Measurements from ENCODE around the gene AFTPH.
A peak's percentile ranks its signal among the peaks of the same experiment; 100 is the strongest.

AFTPH gene

DNA sequence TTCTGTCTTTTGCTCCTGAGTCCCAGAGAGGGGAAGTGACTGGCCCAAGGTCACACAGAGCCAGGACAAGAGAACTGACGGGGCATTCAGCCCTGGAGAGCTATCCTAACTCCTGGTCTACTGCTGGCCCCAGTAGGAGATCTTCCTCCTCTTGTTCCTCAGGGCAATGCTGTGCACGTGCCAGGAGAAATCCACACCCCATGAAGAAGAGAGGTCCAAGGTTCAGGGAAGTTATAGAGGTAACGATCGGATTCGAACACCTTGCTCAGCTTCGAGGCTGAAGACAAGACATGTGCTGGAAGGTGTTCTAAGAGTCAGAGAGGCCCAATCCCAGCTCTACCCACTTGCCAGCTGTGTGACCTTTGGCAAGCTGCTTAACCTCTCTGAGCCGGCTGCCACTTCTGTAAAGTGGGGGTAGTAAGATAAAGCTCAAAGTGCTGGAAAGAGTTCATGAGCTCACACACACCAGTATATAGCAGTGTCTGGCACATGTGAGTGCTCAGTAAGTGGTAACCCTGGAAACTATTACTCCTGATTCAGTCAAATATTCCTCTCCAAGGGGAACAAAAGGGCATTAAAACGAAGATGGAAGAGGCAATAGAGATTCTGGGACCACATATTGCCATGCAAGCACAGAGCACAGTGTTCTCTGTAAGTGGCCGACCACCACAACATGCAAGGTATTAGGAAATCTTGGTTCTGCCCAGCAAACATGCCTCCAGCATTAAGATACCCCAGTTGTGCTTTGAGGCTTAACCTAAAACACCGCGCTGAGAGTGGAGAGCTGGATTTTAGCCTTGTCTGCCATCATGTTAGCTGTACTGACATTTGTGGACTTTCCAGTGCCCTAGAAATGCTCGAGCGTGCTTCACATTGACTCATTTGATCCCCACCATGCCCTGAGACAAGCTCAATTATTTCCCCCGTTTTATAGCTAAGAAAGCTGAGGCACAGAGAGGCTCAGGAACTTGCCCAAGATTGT is 104.0 kb downstream of the AFTPH start:
- Mint-ChIP-seq H3K36me3 (ENCODE audit: low read depth) (peaks cover 14% of the 10 kb centered on the region), H3K4me1 (ENCODE audit: low read depth) (peaks cover 3% of the 10 kb centered on the region), H3K27me3 (ENCODE audit: low read depth) (no peaks in the 10 kb centered on the region), H3K9me3 (no peaks in the 10 kb centered on the region), H3K27ac (peak overlapping the region; percentile 11), H3K4me3 (no peak overlapping the region)

DNA sequence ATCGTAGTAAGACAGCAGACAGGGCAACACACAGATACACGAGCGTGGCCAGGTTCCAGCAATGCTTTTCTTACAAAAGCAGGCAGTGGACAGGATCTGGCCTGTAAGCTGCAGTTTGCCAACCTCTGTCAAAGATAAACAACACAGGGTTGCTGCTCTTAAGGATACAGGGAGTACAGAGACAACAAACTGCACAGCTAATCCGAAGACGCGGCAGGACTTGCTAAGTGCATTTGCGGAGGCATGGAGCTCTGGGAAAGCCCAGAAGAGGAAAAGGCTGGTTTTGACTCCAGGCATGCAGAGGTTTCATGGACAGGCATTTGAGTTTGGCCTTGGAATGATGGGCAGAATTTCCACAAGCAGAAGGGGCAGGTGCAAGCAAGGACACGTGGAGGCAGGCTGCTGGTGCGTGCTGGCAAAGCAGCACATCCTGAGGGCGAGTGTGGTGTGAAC is 105.2 kb downstream of the AFTPH start:
- no peaks in the 10 kb centered on the region for H3K27me3 Mint-ChIP-seq (ENCODE audit: low read depth)
- H3K27ac Mint-ChIP-seq: no peak overlapping the region
- H3K9me3 Mint-ChIP-seq: no peaks in the 10 kb centered on the region
- H3K4me3 Mint-ChIP-seq: no peak overlapping the region
- H3K36me3 Mint-ChIP-seq (ENCODE audit: low read depth): peaks cover 22% of the 10 kb centered on the region
- H3K4me1 Mint-ChIP-seq (ENCODE audit: low read depth): peaks cover 3% of the 10 kb centered on the region

DNA sequence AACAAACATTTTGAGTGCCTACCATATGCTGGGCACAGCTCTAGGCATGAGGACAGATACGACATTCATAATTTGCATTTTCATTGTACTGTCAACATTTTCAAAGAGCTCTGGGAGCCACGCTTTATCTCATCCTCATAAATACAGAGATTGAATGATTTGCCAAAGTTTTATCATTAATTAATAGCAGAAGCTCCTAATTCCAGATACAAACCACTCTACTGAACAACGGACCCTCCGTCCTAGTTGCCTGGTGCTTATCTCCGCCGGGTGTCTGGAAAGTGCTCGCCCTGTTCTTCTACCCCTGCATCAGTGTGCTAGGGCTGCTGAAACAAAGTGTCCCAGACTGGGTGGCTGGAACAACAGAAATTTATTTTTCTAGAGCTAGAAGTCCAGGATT is 105.7 kb downstream of the AFTPH start:
- no peak overlapping the region for H3K27ac Mint-ChIP-seq
- no peaks in the 10 kb centered on the region for H3K9me3 Mint-ChIP-seq
- H3K4me1 Mint-ChIP-seq (ENCODE audit: low read depth): peaks cover 3% of the 10 kb centered on the region
- no peak overlapping the region for H3K4me3 Mint-ChIP-seq
- H3K27me3 Mint-ChIP-seq (ENCODE audit: low read depth): no peaks in the 10 kb centered on the region
- peaks cover 25% of the 10 kb centered on the region for H3K36me3 Mint-ChIP-seq (ENCODE audit: low read depth)

DNA sequence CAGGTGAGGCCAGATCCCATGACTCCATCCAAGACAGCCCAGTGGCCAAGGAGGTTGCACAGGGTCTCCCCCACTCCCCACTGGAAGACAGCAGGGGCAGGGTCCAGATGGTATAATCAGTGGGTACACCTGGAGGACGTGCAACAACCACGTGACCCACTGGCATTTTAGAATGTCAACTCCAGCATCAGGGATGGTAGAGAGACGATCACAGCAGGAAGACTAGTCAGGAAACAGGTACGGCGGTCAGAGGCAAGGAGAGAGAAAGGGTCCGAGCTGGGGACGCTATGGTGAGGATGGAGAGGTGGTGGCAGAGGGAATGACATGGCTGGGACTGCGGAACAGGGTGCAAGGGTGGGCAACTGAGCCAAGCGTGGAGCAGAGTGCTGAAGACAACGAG is 106.6 kb downstream of the AFTPH start:
- Mint-ChIP-seq H3K27me3 (ENCODE audit: low read depth) (no peaks in the 10 kb centered on the region), H3K4me3 (no peak overlapping the region), H3K4me1 (ENCODE audit: low read depth) (peaks cover 5% of the 10 kb centered on the region), H3K27ac (no peak overlapping the region), H3K36me3 (ENCODE audit: low read depth) (peaks cover 28% of the 10 kb centered on the region), H3K9me3 (no peaks in the 10 kb centered on the region)

DNA sequence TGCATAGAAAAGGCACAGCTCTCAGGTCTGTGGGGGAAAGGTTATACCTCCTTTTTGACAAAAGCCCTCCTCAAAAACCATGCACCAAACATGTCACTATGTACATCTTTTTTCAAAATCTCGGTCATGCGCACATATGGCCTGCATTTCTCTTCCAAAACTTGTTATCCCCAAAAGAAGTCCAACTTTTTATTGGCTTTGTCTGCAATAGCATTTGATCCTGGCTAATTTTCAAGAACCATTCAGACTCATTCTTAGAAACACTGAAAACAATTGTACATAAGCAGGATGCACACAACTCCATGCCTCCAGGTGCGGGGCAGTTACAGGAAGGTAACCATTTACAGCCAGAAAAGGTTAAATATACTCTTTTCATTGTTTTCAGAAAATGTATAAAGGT is 107.6 kb downstream of the AFTPH start:
- peaks cover 8% of the 10 kb centered on the region for H3K4me1 Mint-ChIP-seq (ENCODE audit: low read depth)
- no peaks in the 10 kb centered on the region for H3K9me3 Mint-ChIP-seq
- H3K27ac Mint-ChIP-seq: no peak overlapping the region
- H3K36me3 Mint-ChIP-seq (ENCODE audit: low read depth): peaks cover 34% of the 10 kb centered on the region
- H3K4me3 Mint-ChIP-seq: no peak overlapping the region
- no peaks in the 10 kb centered on the region for H3K27me3 Mint-ChIP-seq (ENCODE audit: low read depth)

DNA sequence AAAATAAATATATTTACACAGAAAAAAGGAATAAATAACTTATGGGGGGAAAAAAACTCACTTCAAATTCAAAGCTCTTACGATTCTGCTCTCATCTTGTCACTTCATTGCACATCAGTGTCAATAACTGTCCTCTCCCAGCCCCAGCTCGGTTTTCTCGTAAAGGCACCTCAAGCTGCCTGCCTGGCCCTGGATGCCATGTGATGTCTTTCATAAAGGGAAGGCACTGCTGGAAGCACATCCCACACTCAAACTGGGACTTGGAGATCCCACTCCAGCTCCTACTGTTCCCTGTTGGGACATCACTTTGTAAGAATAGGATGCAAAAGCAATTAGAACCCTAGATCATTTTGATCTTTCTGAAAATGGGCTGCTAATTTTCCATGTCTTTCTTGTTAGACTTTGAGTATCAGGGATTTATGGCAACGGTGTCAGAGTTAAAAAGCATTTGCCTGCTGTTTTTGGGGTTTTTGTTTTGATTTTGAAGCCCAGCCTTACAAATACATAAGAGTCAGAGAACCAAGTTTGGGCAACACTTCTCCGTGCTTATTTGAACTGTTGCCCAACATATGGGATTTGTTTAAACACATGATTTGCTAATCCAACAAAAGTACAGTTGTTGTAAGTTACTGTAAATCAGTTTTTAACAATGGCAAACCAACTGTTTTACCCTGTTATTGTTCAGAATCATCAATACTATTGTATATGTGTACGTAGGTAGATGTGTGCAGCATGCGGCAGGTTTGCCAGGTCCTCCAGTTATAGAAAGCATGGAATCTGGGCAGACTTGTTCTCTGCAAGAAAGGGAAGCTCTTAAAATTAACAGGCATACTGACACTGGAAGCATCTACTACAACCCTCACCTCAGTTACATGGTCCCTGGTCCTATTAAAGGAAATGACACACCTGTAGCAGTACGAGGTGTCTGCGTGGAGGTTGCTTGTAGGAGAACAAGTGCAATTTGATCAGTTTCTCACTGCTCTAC is 109.0 kb downstream of the AFTPH start:
- Mint-ChIP-seq H3K27ac (no peak overlapping the region), H3K27me3 (ENCODE audit: low read depth) (no peaks in the 10 kb centered on the region), H3K4me1 (ENCODE audit: low read depth) (peaks cover 20% of the 10 kb centered on the region), H3K9me3 (no peaks in the 10 kb centered on the region), H3K36me3 (ENCODE audit: low read depth) (peaks cover 38% of the 10 kb centered on the region), H3K4me3 (no peak overlapping the region)

DNA sequence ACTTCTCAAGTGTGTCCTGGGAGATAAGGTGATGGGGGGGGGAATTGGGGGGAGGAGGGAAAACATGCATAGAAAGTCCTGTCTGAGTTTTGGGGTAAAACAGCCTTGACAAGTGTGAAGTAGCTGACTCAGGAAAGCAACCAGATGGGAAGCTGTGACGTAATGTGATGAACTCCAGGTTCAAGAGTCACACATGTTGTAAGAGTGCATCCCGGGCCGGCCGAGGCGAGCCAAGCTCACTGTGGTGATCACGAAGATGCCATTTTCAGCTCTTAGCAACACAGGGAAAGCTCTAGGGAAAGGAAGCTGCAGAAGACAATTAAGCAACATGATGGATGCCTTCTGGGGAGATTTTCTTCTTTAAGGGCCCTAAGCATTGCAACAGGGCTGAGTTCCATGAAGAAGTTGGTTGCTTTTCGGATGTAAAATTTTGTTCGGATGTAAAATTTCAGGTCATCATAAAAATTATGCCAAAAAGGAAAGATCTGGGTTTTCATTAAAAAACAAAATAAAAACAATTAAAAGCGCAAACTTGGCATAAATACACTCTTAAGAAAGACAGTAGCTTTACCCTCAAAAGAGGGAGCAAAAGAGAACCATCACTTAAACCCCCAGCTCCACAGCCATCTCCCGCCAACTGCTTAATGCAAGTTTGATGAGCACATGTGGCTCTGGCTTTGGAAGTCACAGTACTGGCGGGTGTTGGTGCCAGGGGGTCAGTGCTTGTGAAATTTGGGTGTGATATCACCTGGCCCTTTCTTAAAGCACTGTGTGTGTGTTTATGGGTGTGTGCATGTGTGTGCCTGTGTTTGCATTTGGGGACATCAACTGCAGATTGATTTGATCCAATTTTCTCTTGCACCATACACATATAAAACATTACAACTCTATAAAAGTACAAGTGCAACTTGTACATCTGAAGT is 110.5 kb downstream of the AFTPH start:
- Mint-ChIP-seq H3K4me1 (ENCODE audit: low read depth) (peaks cover 30% of the 10 kb centered on the region), H3K4me3 (no peak overlapping the region), H3K27me3 (ENCODE audit: low read depth) (no peaks in the 10 kb centered on the region), H3K36me3 (ENCODE audit: low read depth) (peaks cover 38% of the 10 kb centered on the region), H3K27ac (no peak overlapping the region), H3K9me3 (no peaks in the 10 kb centered on the region)

DNA sequence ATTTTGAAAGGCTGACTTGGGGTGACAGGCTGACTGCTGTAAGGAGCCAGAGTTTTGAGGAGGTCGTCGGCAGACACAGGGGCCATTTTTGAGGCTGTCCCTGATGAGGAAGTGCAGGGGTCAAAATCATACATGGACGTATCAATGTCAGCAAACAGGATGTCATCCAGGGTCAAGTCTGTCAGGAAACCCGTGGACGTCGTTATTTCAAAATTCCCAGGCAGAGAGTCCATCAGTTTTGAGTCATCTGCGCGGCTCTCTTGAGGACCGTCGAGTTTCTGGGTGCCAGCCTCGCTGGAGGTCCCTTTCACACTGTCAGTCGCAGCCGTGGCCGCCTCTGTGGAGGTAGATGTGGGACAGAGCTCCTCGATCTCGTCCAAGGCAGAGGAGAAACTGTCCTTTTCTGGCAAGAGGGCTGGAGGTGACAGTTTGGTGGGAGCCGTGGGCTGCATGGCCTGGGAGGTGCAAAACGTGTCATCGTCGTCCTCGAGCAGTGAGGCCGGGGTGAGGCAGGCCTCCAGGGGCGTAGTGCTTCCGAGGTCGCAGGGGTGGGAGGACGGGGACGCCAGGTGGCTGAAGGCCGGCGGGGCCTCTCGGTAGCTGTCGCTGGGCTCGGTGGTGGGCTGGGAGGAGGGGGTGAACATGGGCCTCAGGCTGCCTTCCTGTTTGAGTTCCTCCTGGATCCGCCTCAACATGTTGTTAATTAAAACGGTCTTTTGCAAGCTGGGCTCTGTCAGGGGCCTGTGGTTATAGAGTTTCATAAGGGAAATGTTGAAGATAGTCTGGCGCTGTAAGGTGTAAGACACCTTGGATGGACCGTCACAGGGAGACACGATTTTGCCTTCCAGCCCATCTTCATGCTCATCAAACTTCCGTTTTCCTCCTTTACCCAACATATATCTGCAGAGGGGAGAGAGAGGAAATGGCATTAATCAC is 112.1 kb downstream of the AFTPH start:
- Mint-ChIP-seq H3K36me3 (ENCODE audit: low read depth) (peaks cover 31% of the 10 kb centered on the region), H3K9me3 (no peaks in the 10 kb centered on the region), H3K27me3 (ENCODE audit: low read depth) (no peaks in the 10 kb centered on the region), H3K4me3 (peak overlapping the region; percentile 52), H3K27ac (peak overlapping the region; percentile 80), H3K4me1 (ENCODE audit: low read depth) (peaks cover 42% of the 10 kb centered on the region)

DNA sequence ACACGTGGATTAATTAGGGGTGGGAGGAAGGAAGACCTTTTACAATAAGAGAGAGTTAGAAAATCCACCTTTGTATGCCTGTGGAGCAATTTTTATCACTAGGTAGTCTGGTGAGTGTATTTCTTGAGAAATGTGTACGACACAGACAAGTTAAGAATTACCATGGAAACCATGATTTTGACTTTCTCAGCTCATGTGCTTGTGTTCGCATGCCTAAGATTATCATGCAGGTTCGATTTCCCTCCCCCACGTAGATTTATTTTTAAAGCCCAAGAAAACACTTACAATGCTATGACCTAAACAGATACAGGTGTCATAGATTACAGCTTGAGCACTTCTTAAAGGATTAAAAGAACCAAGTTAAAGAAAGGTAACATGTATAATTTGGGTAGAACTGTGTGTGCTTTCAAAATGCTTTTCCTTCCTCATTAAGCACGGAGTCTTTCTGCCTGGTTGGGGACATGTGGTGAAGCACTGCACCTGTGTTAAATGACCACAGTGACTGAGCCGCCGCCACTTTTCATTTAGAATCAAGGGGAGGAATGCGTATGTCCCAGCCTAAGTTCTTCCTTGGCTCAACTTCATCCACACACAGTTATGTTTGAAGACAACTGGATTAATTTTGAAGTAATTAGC is 113.0 kb downstream of the AFTPH start:
- H3K27me3 Mint-ChIP-seq (ENCODE audit: low read depth): no peaks in the 10 kb centered on the region
- peaks cover 32% of the 10 kb centered on the region for H3K36me3 Mint-ChIP-seq (ENCODE audit: low read depth)
- H3K4me3 Mint-ChIP-seq: peak overlapping the region; percentile 52
- no peaks in the 10 kb centered on the region for H3K9me3 Mint-ChIP-seq
- peak overlapping the region; percentile 80 for H3K27ac Mint-ChIP-seq
- H3K4me1 Mint-ChIP-seq (ENCODE audit: low read depth): peaks cover 46% of the 10 kb centered on the region

DNA sequence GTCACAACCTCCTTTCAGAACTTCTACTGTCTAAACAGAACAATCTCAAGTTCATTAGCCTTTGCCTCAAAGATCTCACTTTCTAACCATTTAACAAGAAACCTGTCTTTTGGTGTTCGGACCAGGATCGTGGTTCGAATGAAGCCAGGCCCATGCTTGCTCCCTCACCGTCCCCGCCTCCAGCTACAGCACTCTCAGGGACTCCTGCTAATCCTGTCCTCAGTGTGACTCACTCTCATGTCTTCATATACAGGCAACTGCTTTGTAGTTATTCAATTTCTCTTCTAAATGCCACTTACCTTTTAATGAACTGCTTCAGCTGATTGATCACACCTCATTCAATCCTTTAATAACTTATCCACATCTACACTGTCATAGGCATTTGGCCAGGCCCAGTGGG is 113.8 kb downstream of the AFTPH start:
- Mint-ChIP-seq H3K36me3 (ENCODE audit: low read depth) (peaks cover 32% of the 10 kb centered on the region), H3K4me3 (peak overlapping the region; percentile 12), H3K27me3 (ENCODE audit: low read depth) (no peaks in the 10 kb centered on the region), H3K9me3 (no peaks in the 10 kb centered on the region), H3K4me1 (ENCODE audit: low read depth) (peaks cover 51% of the 10 kb centered on the region), H3K27ac (peak overlapping the region; percentile 58)

DNA sequence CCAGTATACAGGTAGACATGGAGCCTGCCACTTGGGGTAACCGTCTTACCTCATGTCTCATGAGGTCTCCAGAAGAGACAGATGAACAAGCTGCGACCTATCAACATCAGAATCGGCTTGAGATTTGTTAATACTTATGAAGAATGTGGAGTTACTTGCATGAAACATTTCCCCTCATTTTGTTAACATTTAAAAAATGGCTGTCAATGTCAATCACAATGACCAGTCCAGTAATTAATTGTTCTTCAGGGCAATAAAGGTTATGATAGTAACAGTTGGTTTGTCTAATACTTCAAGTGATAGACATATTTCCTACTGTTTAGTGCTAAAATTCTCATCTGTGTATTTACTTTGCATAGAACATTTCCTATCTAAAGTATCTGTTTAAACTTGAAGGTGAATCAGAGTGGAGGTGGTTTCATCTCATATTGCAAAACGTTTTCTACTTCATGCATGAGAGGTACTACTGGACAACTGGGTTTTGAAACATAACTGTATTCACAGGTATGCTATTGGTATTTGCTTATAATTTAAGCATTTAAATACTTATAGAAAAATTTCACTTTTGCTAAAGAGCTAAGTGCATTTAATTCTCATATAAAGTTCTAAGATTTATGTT is 114.5 kb downstream of the AFTPH start:
- no peaks in the 10 kb centered on the region for H3K9me3 Mint-ChIP-seq

DNA sequence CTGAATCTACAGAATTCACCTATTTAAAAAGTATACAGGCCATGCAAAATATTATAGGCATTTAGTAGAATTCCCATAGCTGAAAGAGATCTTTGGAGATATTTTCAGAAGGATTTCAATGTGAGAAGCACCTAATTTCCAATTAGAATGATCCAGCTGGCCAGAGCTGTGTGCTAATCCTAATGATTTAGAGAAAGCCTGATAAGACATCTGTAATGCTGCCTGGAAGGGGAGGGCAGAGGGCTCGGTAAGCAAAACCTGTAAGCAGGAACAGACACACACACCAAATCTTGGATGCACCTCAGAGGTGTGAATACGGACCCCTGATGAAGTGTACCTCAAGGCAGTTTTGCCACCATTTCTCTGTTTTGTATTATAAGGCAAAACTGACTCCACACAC is 115.6 kb downstream of the AFTPH start:
- peaks cover 19% of the 10 kb centered on the region for H3K36me3 Mint-ChIP-seq (ENCODE audit: low read depth)
- H3K4me3 Mint-ChIP-seq: no peak overlapping the region
- H3K9me3 Mint-ChIP-seq: no peaks in the 10 kb centered on the region
- H3K27ac Mint-ChIP-seq: no peak overlapping the region
- H3K4me1 Mint-ChIP-seq (ENCODE audit: low read depth): peaks cover 67% of the 10 kb centered on the region
- no peaks in the 10 kb centered on the region for H3K27me3 Mint-ChIP-seq (ENCODE audit: low read depth)

More for the DNA sequence above, 114.5 kb downstream of the AFTPH start:
- Mint-ChIP-seq H3K36me3 (ENCODE audit: low read depth) (peaks cover 25% of the 10 kb centered on the region), H3K4me1 (ENCODE audit: low read depth) (peaks cover 56% of the 10 kb centered on the region), H3K4me3 (no peak overlapping the region), H3K27me3 (ENCODE audit: low read depth) (no peaks in the 10 kb centered on the region), H3K27ac (peak overlapping the region; percentile 58)
